HL-60 (cell line): ENCODE measurements around the gene CD151.

Source experiments
- CTCF ChIP-seq: IDR thresholded peaks from one replicate; pipeline ENCODE4 v1.5.1; 2011; ENCODE audit warnings: low read length, control low read depth, inconsistent platforms; ENCODE audit not compliant: insufficient read depth
- GABPA ChIP-seq: IDR thresholded peaks from 2 replicates; pipeline ENCODE4 v1.6.1; 2012; ENCODE audit warnings: low read depth

GRCh38 chr11:813072-813455 is 19.7 kb upstream of the CD151 start:
- TF ChIP-seq CTCF, result no peak
- TF ChIP-seq GABPA, result no peak
